Mucosa of gallbladder (tissue), 1 donor: ENCODE measurements around the gene MT1G. TPM values are rescaled to one million over a fixed set of nuclear protein-coding genes. Genes with fewer than 3 reads are reported as not detected.
A peak's percentile ranks its signal among the peaks of the same experiment; 100 is the strongest.
"Not testable (repeated sequence)": the region's sequence is repeated elsewhere in the genome, so short reads cannot be mapped to it uniquely, and the experiment has no call there.

Source experiments
- DNase-seq: peaks from one replicate; pipeline ENCODE4 v3.0.0-alpha.2; 2020; ENCODE audit warnings: low spot score
- total RNA-seq: library from RNA; stranded (reverse); gene quantifications from one replicate; pipeline ENCODE4 v1.2.1, GENCODE V29; 2021
- donor health status: DM: no; HTN: no; CAD: no.

MT1G gene
- total RNA-seq, 1 donor from 2014 or later = 55.2 TPM

GRCh38 chr16:56637814-56638750 lies 29.8 kb downstream of the MT1G start, which contains the start of gene MT1A:
TSS of gene MT1A (plus strand) at chr16:56638666. CDS start at chr16:56638739, 73 bp downstream.
- peak; percentile 64 for DNase-seq

GRCh38 chr16:56636616-56637413 lies 31.1 kb downstream of the MT1G start:
- no peak for DNase-seq

GRCh38 chr16:56635441-56635967 lies 32.4 kb downstream of the MT1G start:
- no peak for DNase-seq

GRCh38 chr16:56634715-56635440 lies 33.0 kb downstream of the MT1G start:
- DNase-seq = no peak

GRCh38 chr16:56633535-56633934 lies 34.3 kb downstream of the MT1G start:
- no peak for DNase-seq

- DNase-seq = no peak
These were observed 35.0 kb downstream of the MT1G start for GRCh38 chr16:56632848-56633365.

- no peak for DNase-seq
These were observed 35.6 kb downstream of the MT1G start, which contains the start of gene MT1M for GRCh38 chr16:56632156-56632847. TSS of gene MT1M (plus strand) at chr16:56632659. CDS start at chr16:56632732, 73 bp downstream.

- DNase-seq = no peak
These were observed 36.1 kb downstream of the MT1G start for GRCh38 chr16:56631832-56632155.

GRCh38 chr16:56631197-56631596 lies 36.7 kb downstream of the MT1G start:
- no peak for DNase-seq

GRCh38 chr16:56630134-56630533 lies 37.7 kb downstream of the MT1G start:
- DNase-seq = no peak

- no peak for DNase-seq
These were observed 38.3 kb downstream of the MT1G start for GRCh38 chr16:56629531-56629930.

- DNase-seq = no peak
These were observed 39.1 kb downstream of the MT1G start for GRCh38 chr16:56628486-56629350.

- DNase-seq = no peak
These were observed 41.2 kb downstream of the MT1G start for GRCh38 chr16:56626685-56627084.

- peak; percentile 57 for DNase-seq
These were observed 41.8 kb downstream of the MT1G start for GRCh38 chr16:56625943-56626654.

- DNase-seq = peak; percentile 60
These were observed 42.5 kb downstream of the MT1G start, which contains the start of gene MT1E for GRCh38 chr16:56625140-56625942. TSS of gene MT1E (plus strand) at chr16:56625781. CDS start at chr16:56625852, 71 bp downstream.

GRCh38 chr16:56623637-56624036 lies 44.2 kb downstream of the MT1G start:
- DNase-seq = no peak

- not testable (repeated sequence) for DNase-seq
These were observed 44.7 kb downstream of the MT1G start for GRCh38 chr16:56623184-56623583.
